Epithelial cell of esophagus (primary cell): Measurements from ENCODE around the gene MED27.

Source experiments
- DNase-seq: peaks from one replicate; pipeline ENCODE4 v3.0.0; 2010; ENCODE audit warnings: low read depth
- H3K4me3 ChIP-seq: 2 replicates; pipeline ENCODE4 v1.5.1; 2011; ENCODE audit warnings: mild to moderate bottlenecking, low read length, control low read depth
- TF ChIP-seq, protein P1 (sequence below): IDR thresholded peaks from 2 replicates; pipeline ENCODE4 v1.5.1; 2011; ENCODE audit warnings: low read depth, mild to moderate bottlenecking, low read length, control low read depth, inconsistent platforms; ENCODE audit not compliant: insufficient read depth; ENCODE audit errors: missing control alignments

MED27 gene

DNA sequence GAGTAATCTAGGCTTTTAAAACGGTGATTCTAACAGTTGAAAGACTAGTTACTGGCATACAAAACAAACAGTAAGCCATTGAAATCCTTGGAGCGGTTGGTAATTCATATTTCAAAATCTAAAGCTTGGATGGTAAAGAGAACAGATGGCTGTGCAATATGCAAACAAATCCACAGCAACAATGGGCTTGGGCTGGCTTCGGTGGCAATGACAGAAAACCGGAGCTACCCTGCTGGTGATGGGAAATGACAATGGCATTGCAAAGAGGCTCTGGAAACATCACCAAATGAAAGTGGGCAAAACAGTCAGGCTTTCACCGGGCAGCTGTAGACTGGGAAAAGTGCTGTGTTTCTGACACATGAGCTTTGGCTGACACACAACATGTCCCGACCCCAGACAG is 42.2 kb downstream of the MED27 start:
- H3K4me3 ChIP-seq, result no peak overlapping the region
- no peak for DNase-seq
- TF ChIP-seq, protein P1, sequence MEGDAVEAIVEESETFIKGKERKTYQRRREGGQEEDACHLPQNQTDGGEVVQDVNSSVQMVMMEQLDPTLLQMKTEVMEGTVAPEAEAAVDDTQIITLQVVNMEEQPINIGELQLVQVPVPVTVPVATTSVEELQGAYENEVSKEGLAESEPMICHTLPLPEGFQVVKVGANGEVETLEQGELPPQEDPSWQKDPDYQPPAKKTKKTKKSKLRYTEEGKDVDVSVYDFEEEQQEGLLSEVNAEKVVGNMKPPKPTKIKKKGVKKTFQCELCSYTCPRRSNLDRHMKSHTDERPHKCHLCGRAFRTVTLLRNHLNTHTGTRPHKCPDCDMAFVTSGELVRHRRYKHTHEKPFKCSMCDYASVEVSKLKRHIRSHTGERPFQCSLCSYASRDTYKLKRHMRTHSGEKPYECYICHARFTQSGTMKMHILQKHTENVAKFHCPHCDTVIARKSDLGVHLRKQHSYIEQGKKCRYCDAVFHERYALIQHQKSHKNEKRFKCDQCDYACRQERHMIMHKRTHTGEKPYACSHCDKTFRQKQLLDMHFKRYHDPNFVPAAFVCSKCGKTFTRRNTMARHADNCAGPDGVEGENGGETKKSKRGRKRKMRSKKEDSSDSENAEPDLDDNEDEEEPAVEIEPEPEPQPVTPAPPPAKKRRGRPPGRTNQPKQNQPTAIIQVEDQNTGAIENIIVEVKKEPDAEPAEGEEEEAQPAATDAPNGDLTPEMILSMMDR, result no peak

DNA sequence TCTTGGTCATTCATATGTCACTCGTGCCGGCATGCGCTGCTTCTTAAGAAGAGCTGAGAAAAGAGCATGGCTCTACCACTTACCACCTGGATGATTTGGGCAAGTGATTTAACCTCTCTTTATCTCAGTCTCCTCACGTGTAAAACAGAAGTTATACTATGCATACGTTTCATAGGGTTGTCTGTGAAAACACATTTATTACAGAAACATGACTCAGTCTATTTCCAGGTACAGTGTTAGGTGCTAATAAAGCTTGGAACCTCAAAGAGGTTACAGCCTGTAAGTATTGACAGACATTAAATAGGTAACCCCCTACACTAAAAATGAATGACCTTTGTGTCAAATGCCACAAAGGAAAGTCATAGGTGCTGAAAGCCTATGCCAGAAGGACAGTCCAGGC is 43.1 kb downstream of the MED27 start:
- DNase-seq, result no peak
- H3K4me3 ChIP-seq, result no peak overlapping the region
- TF ChIP-seq, protein P1, result no peak

DNA sequence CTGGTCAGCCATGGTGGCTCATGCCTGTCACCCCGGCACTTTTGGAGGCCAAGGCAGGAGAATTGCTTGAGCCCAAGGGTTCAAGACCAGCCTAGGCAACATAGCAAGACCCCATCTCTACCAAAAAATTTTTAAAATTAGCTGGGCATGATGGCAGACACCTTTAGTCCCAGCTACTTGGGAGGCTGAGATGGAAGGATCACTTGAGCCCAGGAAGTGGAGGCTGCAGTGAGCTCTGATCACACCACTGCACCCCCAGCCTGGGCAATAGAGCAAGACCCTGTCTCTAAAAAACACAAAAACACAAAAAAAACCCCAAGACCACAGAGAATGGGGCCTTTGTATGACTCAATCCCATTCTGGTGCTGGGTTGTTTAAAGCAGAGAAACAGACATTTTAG is 44.0 kb downstream of the MED27 start:
- DNase-seq, result no peak
- TF ChIP-seq, protein P1, result no peak
- H3K4me3 ChIP-seq, result no peak overlapping the region

DNA sequence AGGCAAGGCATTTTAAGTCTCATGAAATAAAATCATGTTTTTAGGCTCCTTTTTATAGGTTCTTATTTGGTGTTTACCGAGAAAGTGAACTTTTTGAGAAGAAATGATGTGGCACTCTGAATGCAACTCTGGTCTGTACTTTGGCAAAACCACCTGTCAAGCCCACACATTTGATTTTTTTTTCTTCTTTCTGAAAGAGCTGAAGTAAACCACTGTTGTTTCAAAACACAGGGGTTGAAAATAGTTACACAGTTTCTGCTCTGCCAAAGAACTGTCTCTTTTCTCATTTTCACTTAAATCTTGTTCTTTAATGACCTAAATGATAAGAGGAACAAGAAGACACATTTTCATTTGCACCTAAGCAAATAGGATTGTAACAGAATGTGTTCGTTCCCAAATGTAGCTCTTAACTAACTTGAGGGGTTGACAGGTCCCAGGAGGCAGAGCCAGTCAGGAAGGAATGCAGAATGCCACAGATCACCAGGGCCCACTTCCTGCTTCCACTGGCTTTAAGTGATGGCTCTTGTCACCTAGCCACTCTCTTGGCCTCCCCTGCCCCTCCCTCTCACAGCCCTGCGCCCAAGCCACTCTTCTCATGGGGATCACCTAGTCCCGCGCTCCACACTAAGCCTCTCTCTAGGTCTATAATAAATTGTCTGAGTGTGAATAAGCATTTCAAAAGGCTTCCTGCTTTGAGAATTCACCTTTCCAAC is 47.3 kb downstream of the MED27 start:
- TF ChIP-seq, protein P1, result no peak
- DNase-seq, result no peak
- H3K4me3 ChIP-seq, result no peak overlapping the region

DNA sequence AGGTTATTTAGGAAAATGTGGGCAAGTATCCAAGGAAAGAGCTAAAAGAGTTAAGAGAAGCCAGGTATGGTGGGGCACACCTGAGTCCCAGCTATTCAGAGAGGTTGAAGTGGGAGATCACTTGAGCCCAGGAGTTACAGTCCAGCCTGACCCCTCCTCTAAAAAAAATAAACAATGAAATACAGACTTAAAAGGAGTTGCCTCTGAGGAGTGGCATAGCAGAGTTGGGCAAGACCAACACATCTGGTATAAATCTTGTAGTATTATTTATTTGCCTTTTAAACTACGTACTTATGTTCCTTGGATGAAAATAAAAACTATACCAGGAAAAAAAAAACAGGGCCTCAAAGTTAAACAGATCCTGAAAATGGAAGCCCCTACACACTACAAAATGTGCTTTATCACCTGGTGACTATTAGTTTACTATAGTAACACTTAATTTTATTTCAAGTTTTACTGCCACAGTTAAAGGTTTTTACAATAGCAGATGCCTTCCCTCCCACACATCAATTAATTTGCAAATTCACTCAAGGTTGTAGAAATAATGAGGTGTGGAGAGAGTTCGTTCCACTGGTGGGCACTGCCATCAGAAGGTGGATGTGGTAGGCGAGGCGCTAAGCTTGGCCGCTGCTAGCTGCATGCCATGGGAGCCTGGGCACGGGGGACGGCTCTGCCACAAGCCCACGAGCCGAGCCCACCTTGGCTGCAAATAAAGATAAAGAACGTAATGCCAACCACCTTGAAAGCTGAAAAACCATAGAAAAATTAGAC is 48.0 kb downstream of the MED27 start:
- DNase-seq, result no peak
- H3K4me3 ChIP-seq, result no peak overlapping the region
- TF ChIP-seq, protein P1, result no peak

DNA sequence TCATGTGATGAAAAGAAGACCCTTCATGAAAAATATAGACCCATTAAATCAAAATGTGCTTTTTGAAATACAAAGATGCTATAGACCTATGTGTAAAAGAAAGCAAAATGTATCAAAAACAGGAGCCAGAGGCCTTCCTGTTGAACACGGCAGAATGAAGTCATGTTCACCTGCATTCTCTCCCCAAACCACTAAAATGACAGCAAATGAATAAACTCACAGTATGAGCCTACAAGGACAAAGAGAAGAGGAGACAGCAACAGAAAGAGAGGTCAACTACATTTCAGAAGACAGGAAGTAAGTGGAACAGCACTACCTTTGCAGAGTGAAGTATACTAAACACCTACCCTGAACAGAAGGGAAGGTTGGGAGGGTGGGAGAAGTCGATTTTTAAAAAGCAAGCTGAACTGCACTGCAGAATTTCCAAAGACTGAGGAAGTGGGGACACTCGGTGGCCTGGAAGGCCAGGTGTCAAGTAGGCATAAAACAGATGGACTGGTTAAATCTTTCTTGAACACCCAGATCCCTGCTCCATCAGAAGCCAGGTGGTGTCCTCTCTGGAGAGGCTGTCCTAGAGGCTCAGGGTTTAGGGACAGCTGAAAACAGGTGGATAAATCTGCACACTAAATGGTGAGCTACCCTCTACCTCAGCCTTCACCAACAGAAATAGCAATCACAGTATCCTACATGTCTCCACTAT is 48.9 kb downstream of the MED27 start:
- no peak overlapping the region for H3K4me3 ChIP-seq
- TF ChIP-seq, protein P1, result no peak
- DNase-seq, result no peak
